Ishikawa (cell line): ENCODE data around the gene MNT.

Experiments
- CREB1 ChIP-seq: IDR thresholded peaks from 2 replicates; pipeline ENCODE4 v1.6.1; 2012; ENCODE audit warnings: low read depth
- EP300 ChIP-seq: IDR thresholded peaks from 2 replicates; pipeline ENCODE4 v1.6.1; 2012; ENCODE audit warnings: borderline replicate concordance
- NFIC ChIP-seq: IDR thresholded peaks from 2 replicates; pipeline ENCODE4 v1.6.1; 2012
- TAF1 ChIP-seq: IDR thresholded peaks from 2 replicates; pipeline ENCODE4 v1.6.1; 2012; ENCODE audit warnings: low read depth, mild to moderate bottlenecking
- ZBTB7A ChIP-seq: IDR thresholded peaks from 2 replicates; pipeline ENCODE4 v1.6.1; 2012; ENCODE audit warnings: low read depth
- TF ChIP-seq, protein P1 (sequence below): IDR thresholded peaks from 2 replicates; pipeline ENCODE4 v1.6.1; 2012

DNA sequence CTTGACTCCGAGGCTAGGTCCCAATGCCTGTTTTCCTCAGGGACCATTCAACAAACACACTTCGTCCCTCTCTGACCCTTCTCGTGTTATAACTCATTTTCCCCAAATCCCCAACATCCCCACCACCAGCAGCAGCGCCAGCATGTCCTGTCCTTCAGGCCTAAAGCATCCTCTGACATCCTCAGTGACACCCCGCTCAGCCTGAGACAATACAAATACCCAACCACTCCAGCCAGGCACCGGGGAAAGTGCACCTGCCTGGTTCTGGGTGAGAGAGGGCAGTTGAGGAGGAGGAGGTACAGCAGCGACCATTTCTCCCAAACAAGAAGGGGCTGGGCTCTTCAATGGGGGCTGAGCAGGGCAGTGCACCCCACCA is 4.7 kb downstream of the MNT start:
- TF ChIP-seq, protein P1, sequence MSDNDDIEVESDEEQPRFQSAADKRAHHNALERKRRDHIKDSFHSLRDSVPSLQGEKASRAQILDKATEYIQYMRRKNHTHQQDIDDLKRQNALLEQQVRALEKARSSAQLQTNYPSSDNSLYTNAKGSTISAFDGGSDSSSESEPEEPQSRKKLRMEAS = no peak
- TF ChIP-seq CREB1 = no peak
- no peak for TF ChIP-seq TAF1
- no peak for TF ChIP-seq NFIC
- no peak for TF ChIP-seq ZBTB7A
- no peak for TF ChIP-seq EP300
